Sigmoid colon (tissue), 4 donors: ENCODE data around the gene STX18.
"Not testable (repeated sequence)": the region's sequence is repeated elsewhere in the genome, so short reads cannot be mapped to it uniquely, and the experiment has no call there.

Source experiments
- EP300 ChIP-seq, 4 donors: sonication (generic); formaldehyde crosslinking; IDR thresholded peaks; one replicate each; pipeline ENCODE4 v1.6.1; 2017; ENCODE audit warnings: antibody characterized with exemption in 4 of 4
- TF ChIP-seq, protein P1 (sequence below), 4 experiments: fragments of 450-650 bp in 3 of 4; fragments of 200-600 bp in 1 of 4; IDR thresholded peaks; one replicate each; pipeline ENCODE4 v1.5.1; 2016 to 2019; ENCODE audit warnings: antibody characterized with exemption in 4 of 4, mild to moderate bottlenecking in 3 of 4, moderate library complexity in 2 of 4

DNA sequence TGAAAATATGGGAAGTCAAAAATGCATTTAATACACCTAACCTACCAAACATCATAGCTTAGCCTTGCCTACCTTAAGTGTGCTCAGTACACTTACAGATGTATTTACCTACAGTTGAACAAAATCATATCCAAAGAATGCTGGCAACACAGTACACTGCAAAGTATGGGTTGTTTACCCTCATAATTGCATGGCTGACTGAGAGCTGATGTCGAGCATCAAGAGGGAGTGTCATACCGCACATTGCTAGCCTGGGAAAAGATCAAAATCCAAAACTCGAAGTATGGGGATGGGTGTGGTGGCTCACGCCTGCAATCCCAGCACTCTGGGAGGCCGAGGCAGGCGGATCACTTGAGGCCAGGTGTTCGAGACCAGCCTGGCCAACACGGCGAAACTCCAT, 36.6 kb downstream of the STX18 start:
- TF ChIP-seq, protein P1, sequence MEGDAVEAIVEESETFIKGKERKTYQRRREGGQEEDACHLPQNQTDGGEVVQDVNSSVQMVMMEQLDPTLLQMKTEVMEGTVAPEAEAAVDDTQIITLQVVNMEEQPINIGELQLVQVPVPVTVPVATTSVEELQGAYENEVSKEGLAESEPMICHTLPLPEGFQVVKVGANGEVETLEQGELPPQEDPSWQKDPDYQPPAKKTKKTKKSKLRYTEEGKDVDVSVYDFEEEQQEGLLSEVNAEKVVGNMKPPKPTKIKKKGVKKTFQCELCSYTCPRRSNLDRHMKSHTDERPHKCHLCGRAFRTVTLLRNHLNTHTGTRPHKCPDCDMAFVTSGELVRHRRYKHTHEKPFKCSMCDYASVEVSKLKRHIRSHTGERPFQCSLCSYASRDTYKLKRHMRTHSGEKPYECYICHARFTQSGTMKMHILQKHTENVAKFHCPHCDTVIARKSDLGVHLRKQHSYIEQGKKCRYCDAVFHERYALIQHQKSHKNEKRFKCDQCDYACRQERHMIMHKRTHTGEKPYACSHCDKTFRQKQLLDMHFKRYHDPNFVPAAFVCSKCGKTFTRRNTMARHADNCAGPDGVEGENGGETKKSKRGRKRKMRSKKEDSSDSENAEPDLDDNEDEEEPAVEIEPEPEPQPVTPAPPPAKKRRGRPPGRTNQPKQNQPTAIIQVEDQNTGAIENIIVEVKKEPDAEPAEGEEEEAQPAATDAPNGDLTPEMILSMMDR (IDR thresholded peaks at IDR 0.05) = not testable (repeated sequence)
- not testable (repeated sequence) for TF ChIP-seq EP300 (IDR thresholded peaks at IDR 0.05)
